SK-N-SH (cell line): ENCODE measurements around the gene CD6. TPM values are rescaled to one million over a fixed set of nuclear protein-coding genes. Genes with fewer than 3 reads are reported as not detected.

Experiments used
- CTCF ChIA-PET: fragments of 300-600, 350-600 bp; formaldehyde crosslinking; extraction: SDS; loops from one replicate; lab custom pipeline; 2021; lab: Yijun Ruan, JAX
- POLR2A ChIA-PET: fragments of 350-600 bp; sonication (Branson Sonifier 250); formaldehyde crosslinking; extraction: SDS; loops from one replicate; lab custom pipeline; 2020; ENCODE audit warnings: antibody characterized with exemption, inconsistent platforms; lab: Yijun Ruan, JAX
- DNase-seq: peaks from one replicate; pipeline ENCODE4 v3.0.0; 2012
- H2AFZ ChIP-seq: fragments of 200-600 bp; sonication (generic); 2 replicates; pipeline ENCODE4 v1.8.1; 2016; ENCODE audit warnings: antibody characterized with exemption, mild to moderate bottlenecking, low read depth
- H3F3A ChIP-seq: fragments of 200-600 bp; sonication (generic); replicated peaks from 2 replicates; pipeline ENCODE3; 2016; ENCODE audit warnings: antibody characterized with exemption, mild to moderate bottlenecking; ENCODE audit not compliant: insufficient read depth
- H3K27ac ChIP-seq, 2 experiments: fragments of 200-500 bp in 1 of 2; fragments of 200-600 bp in 1 of 2; sonication (Bioruptor generic) in 1 of 2; sonication (generic), shearing (Covaris generic) in 1 of 2; 2 replicates each; pipeline versions ENCODE4 v1.5.1 to v1.6.1; 2014 to 2016; ENCODE audit warnings: low read depth in 2 of 2, inconsistent platforms in 1 of 2, low read length in 1 of 2, mild to moderate bottlenecking in 1 of 2, mixed read lengths in 1 of 2
- H3K27me3 ChIP-seq: fragments of 200-600 bp; sonication (generic), shearing (Covaris generic); 2 replicates; pipeline ENCODE4 v1.6.1; 2016; ENCODE audit warnings: mixed run types; ENCODE audit not compliant: insufficient read depth
- H3K36me3 ChIP-seq, 2 experiments: fragments of 200-500 bp in 1 of 2; fragments of 200-600 bp in 1 of 2; sonication (Bioruptor generic) in 1 of 2; sonication (generic) in 1 of 2; replicated peaks in 1 of 2; 2 replicates each; pipeline versions ENCODE3 to v1.5.1; 2014 to 2016; ENCODE audit warnings: low read length in 1 of 2, mild to moderate bottlenecking in 1 of 2; ENCODE audit not compliant: insufficient read depth in 2 of 2, control insufficient read depth in 1 of 2
- H3K4me1 ChIP-seq, 2 experiments: fragments of 200-500 bp in 1 of 2; fragments of 200-600 bp in 1 of 2; sonication (Bioruptor generic) in 1 of 2; sonication (generic), shearing (Covaris generic) in 1 of 2; 2 replicates each; pipeline versions ENCODE4 v1.5.1 to v1.6.1; 2014 to 2016; ENCODE audit warnings: low read depth in 1 of 2, low read length in 1 of 2, mixed run types in 1 of 2; ENCODE audit not compliant: insufficient read depth in 2 of 2, control insufficient read depth in 1 of 2
- H3K4me2 ChIP-seq: fragments of 200-600 bp; sonication (generic), shearing (Covaris generic); 2 replicates; pipeline ENCODE4 v1.6.1; 2017; ENCODE audit warnings: mixed run types
- H3K4me3 ChIP-seq, 2 experiments: fragments of 200-500 bp in 1 of 2; fragments of 200-600 bp in 1 of 2; sonication (Bioruptor generic) in 1 of 2; sonication (generic), shearing (Covaris generic) in 1 of 2; 2 replicates each; pipeline versions ENCODE4 v1.5.1 to v1.8.1; 2014 to 2016; ENCODE audit warnings: low read depth in 2 of 2, inconsistent platforms in 1 of 2, low read length in 1 of 2, mild to moderate bottlenecking in 1 of 2, mixed read lengths in 1 of 2, moderate library complexity in 1 of 2
- H3K79me2 ChIP-seq: fragments of 200-600 bp; sonication (generic); 2 replicates; pipeline ENCODE4 v1.8.1; 2017; ENCODE audit warnings: mild to moderate bottlenecking; ENCODE audit not compliant: insufficient read depth
- H3K9ac ChIP-seq: fragments of 200-600 bp; sonication (generic); 2 replicates; pipeline ENCODE4 v1.6.1; 2017; ENCODE audit warnings: mixed run types
- H3K9me2 ChIP-seq: fragments of 200-600 bp; sonication (generic); 2 replicates; pipeline ENCODE4 v1.6.1; 2017; ENCODE audit warnings: mixed run types
- H3K9me3 ChIP-seq: fragments of 200-600 bp; sonication (generic); 2 replicates; pipeline ENCODE4 v1.6.1; 2017; ENCODE audit warnings: mixed run types, mild to moderate bottlenecking, moderate library complexity
- H4K20me1 ChIP-seq: fragments of 200-600 bp; sonication (generic); 2 replicates; pipeline ENCODE4 v1.6.1; 2017; ENCODE audit warnings: mild to moderate bottlenecking, mixed run types; ENCODE audit not compliant: insufficient read depth
- CHD2 ChIP-seq: fragments of 150-350 bp; IDR thresholded peaks from 2 replicates; pipeline ENCODE4 v1.6.1; 2018; ENCODE audit warnings: low read length; ENCODE audit not compliant: partially characterized antibody
- CTCF ChIP-seq: fragments of 200-600 bp; sonication (generic); IDR thresholded peaks from 2 replicates; pipeline ENCODE4 v1.6.1; 2017; ENCODE audit warnings: antibody characterized with exemption, mild to moderate bottlenecking, moderate library complexity
- ELF1 ChIP-seq: IDR thresholded peaks from 2 replicates; pipeline ENCODE4 v1.4.0; 2012
- EP300 ChIP-seq, 2 experiments: IDR thresholded peaks; 2 replicates each; pipeline versions ENCODE4 v1.4.0 to v1.6.1; 2012; ENCODE audit warnings: borderline replicate concordance in 1 of 2, low read depth in 1 of 2, low read length in 1 of 2
- FOSL2 ChIP-seq: IDR thresholded peaks from 2 replicates; pipeline ENCODE4 v1.4.0; 2012; ENCODE audit warnings: low read depth, mild to moderate bottlenecking, moderate library complexity, borderline replicate concordance
- FOXJ3 ChIP-seq: sonication (generic); formaldehyde crosslinking; IDR thresholded peaks from 2 replicates; pipeline ENCODE4 v1.5.1; 2020; ENCODE audit warnings: mild to moderate bottlenecking, missing genetic modification reagents
- GABPA ChIP-seq: IDR thresholded peaks from 2 replicates; pipeline ENCODE4 v1.4.0; 2012; ENCODE audit warnings: low read depth, mild to moderate bottlenecking
- GATA2 ChIP-seq: sonication (generic); formaldehyde crosslinking; IDR thresholded peaks from 2 replicates; pipeline ENCODE4 v1.5.0; 2020; ENCODE audit warnings: mild to moderate bottlenecking, missing genetic modification reagents
- MEF2A ChIP-seq: IDR thresholded peaks from 2 replicates; pipeline ENCODE4 v1.4.0; 2012; ENCODE audit warnings: low read depth, borderline replicate concordance
- MXI1 ChIP-seq: IDR thresholded peaks from 2 replicates; pipeline ENCODE4 v1.6.1; 2012; ENCODE audit warnings: mild to moderate bottlenecking, low read depth, low read length, improper control_type of control experiment
- NRF1 ChIP-seq: IDR thresholded peaks from 2 replicates; pipeline ENCODE4 v1.6.1; 2012; ENCODE audit warnings: low read depth, mild to moderate bottlenecking, low read length
- REST ChIP-seq: IDR thresholded peaks from 2 replicates; pipeline ENCODE4 v1.6.1; 2012; ENCODE audit warnings: mild to moderate bottlenecking, low read depth, low read length, moderate library complexity
- RFX5 ChIP-seq: IDR thresholded peaks from 2 replicates; pipeline ENCODE4 v1.6.1; 2012; ENCODE audit warnings: mild to moderate bottlenecking, improper control_type of control experiment, low read length
- RXRA ChIP-seq: IDR thresholded peaks from 2 replicates; pipeline ENCODE4 v1.4.0; 2012; ENCODE audit warnings: low read depth, mild to moderate bottlenecking, borderline replicate concordance
- SIN3A ChIP-seq: IDR thresholded peaks from 2 replicates; pipeline ENCODE4 v1.6.1; 2012; ENCODE audit warnings: low read depth, mild to moderate bottlenecking, low read length, moderate library complexity, borderline replicate concordance
- TAF1 ChIP-seq: IDR thresholded peaks from 2 replicates; pipeline ENCODE4 v1.6.1; 2012; ENCODE audit warnings: low read depth, mild to moderate bottlenecking, low read length, moderate library complexity, borderline replicate concordance
- USF1 ChIP-seq: IDR thresholded peaks from 2 replicates; pipeline ENCODE4 v1.4.0; 2012; ENCODE audit warnings: low read depth, borderline replicate concordance
- USF2 ChIP-seq: fragments of 150-350 bp; IDR thresholded peaks from 2 replicates; pipeline ENCODE4 v1.6.1; 2017; ENCODE audit warnings: antibody characterized with exemption, low read length, low read depth, borderline replicate concordance
- WGBS: methylation state at CpG from one replicate; pipeline ENCODE4 v1.1.6; 2017; ENCODE audit warnings: low lambda C conversion rate; 5-methylcytosine and 5-hydroxymethylcytosine counted together
- polyA plus RNA-seq, 3 experiments: library from polyadenylated mRNA; depleted of rRNA; stranded (reverse); fragments of >200 nt; gene quantifications; 2 replicates each; pipeline ENCODE4 v1.2.3, GENCODE V29; 2012

The CD6 gene
- polyA plus RNA-seq, 1 of the 3 experiments (the other 2 are of a cell fraction): not detected

- no peak for TF ChIP-seq CHD2
- no peak for TF ChIP-seq GATA2 (CRISPR knock-in tag)
- TF ChIP-seq CTCF: no peak
- TF ChIP-seq ELF1: no peak
- TF ChIP-seq SIN3A: no peak
- TF ChIP-seq GABPA: no peak
- no peak for TF ChIP-seq USF1
- no peak for TF ChIP-seq NRF1
- TF ChIP-seq MEF2A: no peak
- TF ChIP-seq, all 33 proteins: peak for 0
Measured at GRCh38 chr11:61032824-61033223, 61.3 kb downstream of the CD6 start (continued).

GRCh38 chr11:61033417-61033816, 61.9 kb downstream of the CD6 start:
- Histone ChIP-seq H3K4me1 (peaks cover 5 to 35% of the 10 kb centered on the region in 2 experiments; a peak in 2 of 4 replicates), H3F3A (peaks cover 7% of the 10 kb centered on the region), H3K4me2 (no peak overlapping the region), H2AFZ (no peak overlapping the region), H4K20me1 (no peaks in the 10 kb centered on the region), H3K27ac (no peak overlapping the region), H3K79me2 (no peaks in the 10 kb centered on the region), H3K9me3 (no peaks in the 10 kb centered on the region), H3K36me3 (no peaks in the 10 kb centered on the region), H3K27me3 (no peaks in the 10 kb centered on the region; the same call in 1 of the 2 replicates), H3K4me3 (no peak overlapping the region), H3K9ac (no peak overlapping the region), H3K9me2 (no peaks in the 10 kb centered on the region)
- no peak for DNase-seq
- WGBS: 61% methylated on average over 4 of the region's 4 CpGs
- CTCF ChIA-PET: interaction anchor here (1.0 kb wide), 1 partner anchor 9 kb away, joined by 3 read pairs; no protein-coding TSS in a partner anchor
- TF ChIP-seq USF1: no peak
- TF ChIP-seq CHD2: no peak
- TF ChIP-seq RXRA: no peak
- no peak for TF ChIP-seq TAF1
- no peak for TF ChIP-seq REST
- TF ChIP-seq USF2: no peak
- no peak for TF ChIP-seq CTCF
- TF ChIP-seq FOSL2: no peak
- TF ChIP-seq SIN3A: no peak
- TF ChIP-seq FOXJ3 (CRISPR knock-in tag): no peak
- no peak for TF ChIP-seq EP300 (IDR thresholded peaks at IDR 0.05; ENCODE audit: borderline replicate concordance in 1 of 2, low read depth in 1 of 2, low read length in 1 of 2)
- TF ChIP-seq RFX5: no peak
- TF ChIP-seq NRF1: no peak
- no peak for TF ChIP-seq MXI1
- POLR2A ChIA-PET: no interaction called here
